Stimulated activated naive CD8-positive, alpha-beta T cell treated with anti-CD3 and anti-CD28 coated beads, Interleukin-15, amount 100 ng/mL, for 72 hours (primary cell): ENCODE data around the gene RNF167.
"Not testable (repeated sequence)": the region's sequence is repeated elsewhere in the genome, so short reads cannot be mapped to it uniquely, and the experiment has no call there.

Experiments used
- ATAC-seq: fragments of 150-1000 bp; cut with Tn5 transposase; 2 replicates; pipeline ENCODE4 v1.10.0; 2021; ENCODE audit warnings: mild to moderate bottlenecking, moderate library complexity
- DNase-seq, 2 donors: peaks; one replicate each; pipeline ENCODE4 v3.0.0; 2021 to 2022
- H3K27ac Mint-ChIP-seq, 2 donors: one replicate each; pipeline ENCODE4 v1.8.0; 2022; ENCODE audit warnings: mild to moderate bottlenecking in 2 of 2, mixed read lengths in 2 of 2, moderate library complexity in 2 of 2
- H3K27me3 Mint-ChIP-seq: one replicate; pipeline ENCODE4 v1.8.0; 2022; ENCODE audit warnings: mixed read lengths
- H3K4me1 Mint-ChIP-seq: one replicate; pipeline ENCODE4 v1.8.0; 2022; ENCODE audit warnings: mild to moderate bottlenecking, mixed read lengths
- H3K4me3 Mint-ChIP-seq, 2 donors: one replicate each; pipeline ENCODE4 v1.8.0; 2022; ENCODE audit warnings: mild to moderate bottlenecking in 2 of 2, mixed read lengths in 2 of 2, moderate library complexity in 1 of 2
- H3K9me3 Mint-ChIP-seq, 2 donors: one replicate each; pipeline ENCODE4 v1.8.0; 2022; ENCODE audit warnings: mixed read lengths in 2 of 2

RNF167 gene

GRCh38 chr17:4921320-4921719, 18.7 kb upstream of the RNF167 start:
- no peaks in the 10 kb centered on the region for H3K9me3 Mint-ChIP-seq
- H3K4me1 Mint-ChIP-seq = no peaks in the 10 kb centered on the region
- no peak for ATAC-seq
- DNase-seq = no peak
- no peak overlapping the region for H3K4me3 Mint-ChIP-seq
- no peak overlapping the region for H3K27ac Mint-ChIP-seq
- H3K27me3 Mint-ChIP-seq = no peaks in the 10 kb centered on the region

- not testable (repeated sequence) for DNase-seq, ATAC-seq, H3K9me3 Mint-ChIP-seq, H3K27me3 Mint-ChIP-seq, H3K4me3 Mint-ChIP-seq, H3K4me1 Mint-ChIP-seq
- peak overlapping the region; percentile 50 to 86 for H3K27ac Mint-ChIP-seq
Observed at GRCh38 chr17:4926577-4927335, 13.3 kb upstream of the RNF167 start.

GRCh38 chr17:4928881-4929280, 11.2 kb upstream of the RNF167 start:
- Mint-ChIP-seq H3K27ac (no peak overlapping the region), H3K9me3 (no peaks in the 10 kb centered on the region), H3K4me3 (no peak overlapping the region), H3K4me1 (peaks cover 22% of the 10 kb centered on the region), H3K27me3 (peaks cover 13% of the 10 kb centered on the region)
- DNase-seq (no peak), ATAC-seq (no peak)

DNA sequence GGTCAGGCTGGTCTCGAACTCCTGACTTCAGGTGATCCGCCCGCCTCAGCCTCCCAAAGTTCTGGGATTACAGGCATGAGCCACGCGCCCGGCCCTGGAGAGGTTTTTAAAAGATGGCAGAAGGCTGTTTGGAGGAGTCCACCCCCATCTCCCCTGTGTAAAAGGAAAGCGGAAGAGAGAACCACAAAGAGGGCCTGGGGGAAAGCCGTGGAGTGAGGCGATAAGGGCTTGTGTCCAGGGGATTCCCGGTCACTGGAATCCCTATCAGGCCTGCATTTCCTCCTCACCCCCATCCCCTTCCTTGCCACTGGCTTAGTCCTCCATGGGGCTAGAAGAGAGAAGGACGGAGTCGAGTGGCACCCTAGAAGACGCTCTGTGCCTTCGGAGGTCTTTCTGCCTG, 8.1 kb upstream of the RNF167 start, which contains the start of gene GP1BA:
TSS of gene GP1BA (plus strand) at position 315 of the 400 bp plus-strand sequence. CDS start 328 bp downstream, outside the sequence.
- H3K4me3 Mint-ChIP-seq = no peak within 1 kb of the TSS
- peaks cover 20% of the 10 kb centered on the region for H3K27me3 Mint-ChIP-seq
- DNase-seq (no peak), ATAC-seq (no peak)
- H3K9me3 Mint-ChIP-seq = no peaks in the 10 kb centered on the region
- peak within 1 kb of the TSS; percentile 43 to 84 for H3K27ac Mint-ChIP-seq
- H3K4me1 Mint-ChIP-seq = peaks cover 47% of the 10 kb centered on the region

DNA sequence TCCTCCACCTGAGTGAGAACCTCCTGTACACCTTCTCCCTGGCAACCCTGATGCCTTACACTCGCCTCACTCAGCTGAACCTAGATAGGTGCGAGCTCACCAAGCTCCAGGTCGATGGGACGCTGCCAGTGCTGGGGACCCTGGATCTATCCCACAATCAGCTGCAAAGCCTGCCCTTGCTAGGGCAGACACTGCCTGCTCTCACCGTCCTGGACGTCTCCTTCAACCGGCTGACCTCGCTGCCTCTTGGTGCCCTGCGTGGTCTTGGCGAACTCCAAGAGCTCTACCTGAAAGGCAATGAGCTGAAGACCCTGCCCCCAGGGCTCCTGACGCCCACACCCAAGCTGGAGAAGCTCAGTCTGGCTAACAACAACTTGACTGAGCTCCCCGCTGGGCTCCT, 7.3 kb upstream of the RNF167 start:
- H3K27ac Mint-ChIP-seq = no peak overlapping the region
- peaks cover 20% of the 10 kb centered on the region for H3K27me3 Mint-ChIP-seq

GRCh38 chr17:4933646-4934045, 6.4 kb upstream of the RNF167 start:
- peaks cover 20% of the 10 kb centered on the region for H3K27me3 Mint-ChIP-seq
- peak overlapping the region in 1 of 2 donors; percentile 54 for H3K4me3 Mint-ChIP-seq
- peak overlapping the region in 1 of 2 donors; percentile 60 for H3K27ac Mint-ChIP-seq
- H3K4me1 Mint-ChIP-seq = peaks cover 64% of the 10 kb centered on the region
- ATAC-seq (peak; percentile 10), DNase-seq (no peak)
- H3K9me3 Mint-ChIP-seq = no peaks in the 10 kb centered on the region

More for the DNA sequence above, 7.3 kb upstream of the RNF167 start:
- Mint-ChIP-seq H3K9me3 (no peaks in the 10 kb centered on the region), H3K4me1 (peaks cover 55% of the 10 kb centered on the region), H3K4me3 (no peak overlapping the region)
- DNase-seq (no peak), ATAC-seq (no peak)

GRCh38 chr17:4934173-4934979, 5.7 kb upstream of the RNF167 start:
- ATAC-seq (peak; percentile 77), DNase-seq (peak in 1 of 2 donors; percentile 31)
- Mint-ChIP-seq H3K27ac (peak overlapping the region in 1 of 2 donors; percentile 46), H3K9me3 (no peaks in the 10 kb centered on the region), H3K4me1 (peaks cover 70% of the 10 kb centered on the region), H3K27me3 (peaks cover 20% of the 10 kb centered on the region), H3K4me3 (peak overlapping the region; percentile 20 to 54)

DNA sequence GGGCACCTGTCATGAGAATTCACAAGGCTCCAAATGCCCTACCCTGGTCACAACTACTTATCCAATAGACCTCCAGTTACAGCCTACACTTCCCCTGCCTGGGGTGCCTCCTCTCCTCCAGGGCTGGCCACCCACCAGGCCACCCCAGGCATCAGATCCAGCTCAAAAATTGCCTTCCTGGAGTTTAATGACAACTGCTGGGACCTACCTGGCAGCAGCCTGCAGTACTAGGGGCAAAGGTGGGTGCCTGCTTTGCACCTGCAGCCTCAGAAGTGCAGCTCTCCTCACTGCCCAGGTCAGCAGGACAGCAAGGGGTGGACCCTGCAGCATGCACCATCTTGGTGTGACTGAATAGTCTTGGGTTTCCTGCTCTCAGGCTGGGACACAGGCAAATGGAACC, 4.4 kb upstream of the RNF167 start:
- Mint-ChIP-seq H3K4me3 (no peak overlapping the region), H3K9me3 (no peaks in the 10 kb centered on the region), H3K27me3 (peaks cover 20% of the 10 kb centered on the region), H3K4me1 (peaks cover 70% of the 10 kb centered on the region), H3K27ac (peak overlapping the region in 1 of 2 donors; percentile 31)
- no peak for ATAC-seq
- no peak for DNase-seq

DNA sequence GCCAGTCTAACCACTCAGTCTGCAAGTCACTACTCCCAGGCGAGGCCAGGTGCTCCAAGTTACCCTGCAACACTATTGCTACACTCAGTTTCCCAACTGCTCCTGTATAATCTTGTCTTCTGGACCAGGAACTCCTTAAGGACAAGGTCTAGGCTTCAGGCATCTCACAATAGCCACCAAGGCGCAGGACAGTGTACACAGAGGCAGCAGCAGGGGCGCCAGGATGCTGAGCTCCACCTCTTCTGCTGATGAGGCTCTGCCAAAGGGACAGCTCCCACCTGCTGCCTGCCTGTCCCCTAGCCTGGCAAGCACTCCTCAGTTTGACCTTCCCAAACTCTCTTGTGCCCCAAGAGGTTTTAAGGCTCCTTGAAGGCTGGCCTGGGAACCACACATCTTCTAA, 3.6 kb upstream of the RNF167 start:
- Mint-ChIP-seq H3K4me1 (peaks cover 73% of the 10 kb centered on the region), H3K27ac (no peak overlapping the region), H3K9me3 (no peaks in the 10 kb centered on the region), H3K27me3 (peaks cover 20% of the 10 kb centered on the region), H3K4me3 (no peak overlapping the region)
- DNase-seq (no peak), ATAC-seq (no peak)

DNA sequence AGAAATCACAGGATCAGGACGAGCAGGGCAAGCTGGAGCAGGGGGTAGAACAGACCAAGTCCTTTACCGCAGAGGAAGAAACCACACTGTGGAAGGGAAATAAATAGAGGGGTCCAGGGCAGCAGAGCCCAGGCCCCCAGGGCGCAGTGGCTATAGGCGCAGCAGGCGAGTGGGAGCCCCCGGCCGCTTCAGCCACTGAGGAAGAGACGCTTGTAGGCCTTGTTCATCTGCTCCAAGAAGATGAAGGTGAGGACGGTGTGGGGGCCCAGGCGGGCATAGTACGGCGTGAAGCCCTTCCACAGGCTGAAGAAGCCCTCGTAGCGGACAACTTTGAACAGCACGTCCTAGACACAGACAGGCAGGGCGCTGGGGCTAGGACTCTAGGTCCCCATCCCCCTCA, 2.5 kb upstream of the RNF167 start:
- H3K27me3 Mint-ChIP-seq = peaks cover 20% of the 10 kb centered on the region
- peak overlapping the region in 1 of 2 donors; percentile 94 for H3K4me3 Mint-ChIP-seq
- no peaks in the 10 kb centered on the region for H3K9me3 Mint-ChIP-seq
- peak overlapping the region in 1 of 2 donors; percentile 85 for H3K27ac Mint-ChIP-seq
- no peak for DNase-seq
- peaks cover 76% of the 10 kb centered on the region for H3K4me1 Mint-ChIP-seq
- no peak for ATAC-seq

- DNase-seq (no peak), ATAC-seq (no peak)
- H3K9me3 Mint-ChIP-seq = no peaks in the 10 kb centered on the region
- H3K4me3 Mint-ChIP-seq = peak overlapping the region; percentile 93 to 94
- peaks cover 16% of the 10 kb centered on the region for H3K27me3 Mint-ChIP-seq
- peaks cover 76% of the 10 kb centered on the region for H3K4me1 Mint-ChIP-seq
- peak overlapping the region; percentile 10 to 63 for H3K27ac Mint-ChIP-seq
Observed at GRCh38 chr17:4938069-4938491, 2.0 kb upstream of the RNF167 start.

DNA sequence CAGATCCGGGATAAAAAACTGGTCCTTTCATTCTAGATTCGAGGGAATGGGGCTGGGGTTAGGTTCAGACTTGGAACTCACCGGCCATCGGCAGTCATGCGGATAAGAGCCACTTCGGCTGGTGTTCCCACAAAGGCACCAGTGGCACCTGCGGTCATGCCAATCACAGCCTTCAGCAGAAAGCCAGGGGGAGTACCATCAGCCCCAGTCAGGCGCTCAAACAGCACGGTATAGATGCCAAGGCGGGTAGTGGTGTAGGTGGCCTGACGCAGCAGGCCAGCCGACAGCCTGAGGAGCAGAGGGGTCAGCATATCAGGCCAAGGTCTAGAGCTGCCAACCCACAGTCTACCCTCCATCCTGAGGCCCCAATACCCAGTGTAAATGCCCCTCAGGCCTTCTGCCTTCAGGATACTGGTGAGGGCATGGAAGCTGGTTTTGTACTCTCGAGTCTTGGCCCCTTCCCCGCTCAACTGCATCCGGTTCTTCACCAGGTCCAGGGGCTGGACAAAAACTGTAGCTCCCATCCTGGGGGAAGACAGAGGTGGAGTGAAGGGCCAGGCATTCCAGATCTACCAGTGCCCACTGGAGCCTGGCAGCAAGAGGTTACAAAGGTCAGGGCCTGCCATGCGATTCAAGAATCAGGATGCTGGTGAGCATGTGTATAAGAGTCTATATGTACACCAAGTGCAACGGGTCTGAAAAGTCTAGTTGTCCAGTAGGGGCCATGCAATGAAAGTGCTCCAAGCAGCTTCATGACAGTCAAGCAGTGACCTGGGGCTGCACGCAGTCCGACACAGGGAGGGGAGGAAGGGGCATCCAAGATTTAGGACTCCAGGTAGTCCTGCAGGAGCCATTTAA, 1.2 kb upstream of the RNF167 start:
- ATAC-seq = no peak
- peak overlapping the region; percentile 85 to 99 for H3K27ac Mint-ChIP-seq
- H3K4me3 Mint-ChIP-seq = peak overlapping the region; percentile 93 to 94
- peaks cover 76% of the 10 kb centered on the region for H3K4me1 Mint-ChIP-seq
- DNase-seq = no peak
- no peaks in the 10 kb centered on the region for H3K9me3 Mint-ChIP-seq
- peaks cover 7% of the 10 kb centered on the region for H3K27me3 Mint-ChIP-seq

GRCh38 chr17:4939546-4939795, 597 bp upstream of the RNF167 start:
- Mint-ChIP-seq H3K9me3 (no peaks in the 10 kb centered on the region), H3K4me1 (peaks cover 76% of the 10 kb centered on the region), H3K27ac (peak overlapping the region; percentile 57 to 99), H3K4me3 (peak overlapping the region; percentile 93 to 94), H3K27me3 (peaks cover 2% of the 10 kb centered on the region)
- ATAC-seq (peak; percentile 2), DNase-seq (no peak)

DNA sequence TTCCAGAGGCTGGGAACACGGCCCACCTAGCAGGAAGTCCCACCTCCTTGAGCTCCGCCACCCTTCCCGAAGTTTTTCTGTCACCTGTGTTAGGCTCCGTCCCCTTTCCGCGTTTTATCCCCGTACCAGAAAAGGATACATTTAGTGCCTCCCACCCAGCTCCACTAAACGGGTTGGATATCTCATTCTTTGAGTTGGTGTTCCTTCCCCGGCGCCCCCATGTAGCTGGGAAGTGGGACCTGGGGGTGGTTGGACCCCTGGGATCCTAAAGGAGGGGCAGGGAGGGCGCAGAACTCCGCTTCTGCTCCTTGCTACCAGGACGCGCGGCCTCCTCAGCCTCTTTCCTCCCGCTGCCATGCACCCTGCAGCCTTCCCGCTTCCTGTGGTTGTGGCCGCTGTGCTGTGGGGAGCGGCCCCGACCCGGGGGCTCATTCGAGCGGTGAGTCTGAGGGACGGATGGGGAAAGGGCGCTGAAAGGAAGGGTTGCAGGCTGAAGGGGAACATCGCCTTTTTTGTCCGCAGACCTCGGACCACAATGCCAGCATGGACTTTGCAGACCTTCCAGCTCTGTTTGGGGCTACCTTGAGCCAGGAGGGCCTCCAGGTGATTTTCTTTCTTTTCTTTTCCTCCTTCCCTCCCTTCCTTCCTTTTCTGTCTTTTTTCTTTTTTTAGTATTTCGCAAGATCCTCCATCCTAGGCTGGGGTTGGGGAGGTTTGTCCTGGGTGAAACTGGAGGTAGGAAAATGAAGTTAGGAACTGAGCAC, 669 bp downstream of the RNF167 start:
- Mint-ChIP-seq H3K27ac (peak overlapping the region; percentile 98 to 99), H3K4me3 (peak overlapping the region; percentile 93 to 94), H3K27me3 (no peaks in the 10 kb centered on the region), H3K9me3 (no peaks in the 10 kb centered on the region), H3K4me1 (peaks cover 81% of the 10 kb centered on the region)
- ATAC-seq (no peak), DNase-seq (peak in 1 of 2 donors; percentile 63)

DNA sequence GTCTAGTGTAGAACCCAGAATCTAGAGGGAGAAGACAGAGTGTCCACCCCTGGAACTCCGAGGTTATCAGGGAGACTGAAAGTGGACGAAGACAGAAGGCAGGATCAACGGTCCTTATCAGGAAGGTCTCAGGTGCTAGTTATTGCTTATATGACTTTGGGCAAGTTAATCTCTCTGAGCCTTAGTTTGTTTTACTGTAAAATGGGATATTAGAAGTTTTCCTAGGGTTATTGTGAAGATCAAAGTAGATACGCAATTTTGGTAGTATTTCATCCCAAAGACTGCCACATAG, 1.2 kb downstream of the RNF167 start:
- H3K9me3 Mint-ChIP-seq = no peaks in the 10 kb centered on the region
- ATAC-seq (no peak), DNase-seq (no peak)
- H3K27ac Mint-ChIP-seq = peak overlapping the region; percentile 98 to 99
- peaks cover 78% of the 10 kb centered on the region for H3K4me1 Mint-ChIP-seq
- H3K4me3 Mint-ChIP-seq = peak overlapping the region; percentile 93 to 94
- H3K27me3 Mint-ChIP-seq = no peaks in the 10 kb centered on the region
